ENCODE measurements around the gene KANSL3. TPM values are rescaled to one million over a fixed set of nuclear protein-coding genes. Genes with fewer than 3 reads are reported as not detected.
"Not testable (repeated sequence)": the region's sequence is repeated elsewhere in the genome, so short reads cannot be mapped to it uniquely, and the experiment has no call there.

Gene KANSL3
- total and polyA plus RNA-seq, 3 donors from 2014 or later, result 78.7 to 108 (median 102) TPM

DNA sequence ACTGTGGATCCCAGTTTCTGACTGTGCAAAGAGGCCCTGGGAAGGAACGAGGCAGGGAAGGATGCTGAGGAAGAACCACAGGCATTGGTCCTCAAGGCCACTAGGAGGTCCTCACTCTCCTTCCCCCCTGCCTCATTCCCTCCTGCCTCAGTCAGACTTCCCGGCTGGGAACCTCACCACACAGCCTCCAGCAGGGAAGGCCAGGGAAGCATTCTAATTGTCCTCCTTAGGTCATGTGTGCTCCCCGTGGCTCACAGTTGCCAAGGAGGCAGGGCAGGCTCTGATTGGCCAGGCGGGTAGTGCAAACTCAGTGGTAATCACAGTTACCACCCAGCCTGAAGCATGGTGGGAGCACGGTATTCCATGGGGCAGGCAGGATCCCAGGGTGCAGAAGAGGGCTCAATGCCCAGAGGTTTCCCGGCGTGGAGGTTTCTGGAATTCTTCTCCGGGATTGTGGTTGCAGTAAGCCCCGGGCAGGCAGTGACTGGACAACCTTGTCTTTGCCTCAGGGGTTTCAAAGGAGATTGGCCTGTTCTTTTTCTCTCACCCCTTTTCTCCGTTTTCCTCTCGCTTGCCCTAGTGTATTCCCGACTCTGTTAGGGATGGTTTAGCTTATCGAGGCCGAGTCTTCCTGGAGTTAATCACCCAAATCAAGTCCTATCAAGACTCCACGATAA, 31.6 kb upstream of the KANSL3 start:
- Histone ChIP-seq H3K9me3 (no peaks in the 10 kb centered on the region), H3K4me3 (no peak overlapping the region), H3K36me3 (ENCODE audit: low read depth, missing control alignments) (no peaks in the 10 kb centered on the region), H3K27me3 (no peaks in the 10 kb centered on the region), H3K4me1 (no peaks in the 10 kb centered on the region), H3K27ac (no peak overlapping the region)
- intact Hi-C loops (cut with DNase I; ENCODE audit: low total_unique reads), result no loop called here
- DNase-seq, result no peak
- no peak for TF ChIP-seq POLR2A (IDR thresholded peaks at IDR 0.05)
- WGBS, 2 donors, result 83 to 85% methylated on average over 9 to 15 of the region's 15 CpGs

DNA sequence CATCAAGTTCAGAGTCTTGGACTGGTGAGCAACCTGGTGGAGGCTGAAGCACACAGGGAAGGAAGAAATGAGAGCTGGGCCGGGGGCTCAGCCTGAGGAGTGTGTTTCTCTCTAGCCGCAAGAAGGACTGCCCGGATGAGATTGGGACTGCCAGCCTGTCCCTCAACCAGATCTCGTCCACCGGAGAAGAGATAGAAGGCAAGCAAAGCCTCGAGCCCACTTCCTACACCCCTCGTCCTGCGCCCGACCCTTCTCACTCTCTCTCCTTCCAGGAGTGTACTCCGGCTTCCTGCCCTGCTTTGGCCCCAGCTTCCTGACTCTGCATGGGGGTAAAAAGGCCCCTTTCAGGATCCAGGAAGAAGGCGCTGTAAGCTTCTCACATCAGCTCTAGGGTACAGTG, 30.7 kb upstream of the KANSL3 start:
- 86 to 89% methylated on average over 11 of the region's 11 CpGs for WGBS, 2 donors
- Histone ChIP-seq H3K9me3 (no peaks in the 10 kb centered on the region), H3K27me3 (no peaks in the 10 kb centered on the region), H3K27ac (no peak overlapping the region), H3K4me1 (no peaks in the 10 kb centered on the region), H3K4me3 (no peak overlapping the region), H3K36me3 (ENCODE audit: low read depth, missing control alignments) (no peaks in the 10 kb centered on the region)
- intact Hi-C loops (cut with DNase I; ENCODE audit: low total_unique reads), result no loop called here
- TF ChIP-seq, protein P1, sequence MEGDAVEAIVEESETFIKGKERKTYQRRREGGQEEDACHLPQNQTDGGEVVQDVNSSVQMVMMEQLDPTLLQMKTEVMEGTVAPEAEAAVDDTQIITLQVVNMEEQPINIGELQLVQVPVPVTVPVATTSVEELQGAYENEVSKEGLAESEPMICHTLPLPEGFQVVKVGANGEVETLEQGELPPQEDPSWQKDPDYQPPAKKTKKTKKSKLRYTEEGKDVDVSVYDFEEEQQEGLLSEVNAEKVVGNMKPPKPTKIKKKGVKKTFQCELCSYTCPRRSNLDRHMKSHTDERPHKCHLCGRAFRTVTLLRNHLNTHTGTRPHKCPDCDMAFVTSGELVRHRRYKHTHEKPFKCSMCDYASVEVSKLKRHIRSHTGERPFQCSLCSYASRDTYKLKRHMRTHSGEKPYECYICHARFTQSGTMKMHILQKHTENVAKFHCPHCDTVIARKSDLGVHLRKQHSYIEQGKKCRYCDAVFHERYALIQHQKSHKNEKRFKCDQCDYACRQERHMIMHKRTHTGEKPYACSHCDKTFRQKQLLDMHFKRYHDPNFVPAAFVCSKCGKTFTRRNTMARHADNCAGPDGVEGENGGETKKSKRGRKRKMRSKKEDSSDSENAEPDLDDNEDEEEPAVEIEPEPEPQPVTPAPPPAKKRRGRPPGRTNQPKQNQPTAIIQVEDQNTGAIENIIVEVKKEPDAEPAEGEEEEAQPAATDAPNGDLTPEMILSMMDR (IDR thresholded peaks at IDR 0.05), result no peak
- TF ChIP-seq POLR2A (IDR thresholded peaks at IDR 0.05), result no peak
- DNase-seq, result no peak

DNA sequence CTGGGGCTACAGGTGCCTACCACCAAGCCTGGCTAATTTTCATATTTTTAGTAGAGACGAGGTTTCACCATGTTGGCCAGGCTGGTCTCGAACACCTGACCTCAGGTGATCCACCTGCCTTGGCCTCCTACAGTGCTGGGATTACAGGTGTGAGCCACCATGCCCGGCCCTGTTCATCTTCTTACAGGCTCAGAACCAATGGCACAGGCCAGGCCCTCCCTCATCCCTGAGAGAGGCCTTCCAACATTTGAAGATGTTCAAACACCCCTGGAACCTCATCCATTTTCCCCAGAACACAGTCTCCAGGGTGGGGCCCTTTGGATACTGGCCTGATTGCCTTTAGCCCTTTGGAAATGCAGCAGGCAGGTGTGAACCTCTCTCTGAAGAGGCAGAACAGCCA, 27.6 kb upstream of the KANSL3 start:
- intact Hi-C loops (cut with DNase I; ENCODE audit: low total_unique reads); H3K27ac ChIP-seq; H3K4me1 ChIP-seq; H3K9me3 ChIP-seq; H3K36me3 ChIP-seq (ENCODE audit: low read depth, missing control alignments); H3K4me3 ChIP-seq; DNase-seq; H3K27me3 ChIP-seq: not testable (repeated sequence)
- 91 to 95% methylated on average over 3 of the region's 3 CpGs for WGBS, 2 donors

DNA sequence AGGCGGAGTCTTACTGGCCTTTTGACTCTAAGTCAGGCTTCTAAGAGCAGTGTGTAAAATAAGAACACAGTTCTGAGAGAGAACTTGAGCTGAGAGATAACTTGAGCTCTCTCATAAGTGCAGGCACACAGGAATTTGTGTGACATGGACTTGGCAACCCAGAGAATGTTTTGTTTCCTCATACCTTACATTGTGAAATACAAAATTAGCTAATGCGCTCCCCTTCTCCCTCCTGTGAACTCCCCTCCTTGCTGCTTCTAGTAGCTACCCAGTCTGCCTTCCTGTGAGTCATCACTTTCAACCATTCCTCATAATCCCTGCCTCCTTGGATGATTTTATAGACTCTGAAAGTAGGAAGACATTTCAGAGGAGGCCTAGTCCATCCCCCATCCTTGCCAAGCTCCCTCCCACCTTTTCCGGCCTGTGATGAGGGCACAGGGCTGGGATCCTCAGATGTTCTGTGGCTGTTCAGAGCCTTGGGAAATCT, 27.0 kb upstream of the KANSL3 start:
- Histone ChIP-seq H3K27ac (no peak overlapping the region), H3K4me1 (no peaks in the 10 kb centered on the region), H3K36me3 (ENCODE audit: low read depth, missing control alignments) (no peaks in the 10 kb centered on the region), H3K4me3 (no peak overlapping the region), H3K27me3 (no peaks in the 10 kb centered on the region), H3K9me3 (no peaks in the 10 kb centered on the region)
- WGBS, 2 donors, result 86 to 94% methylated on average over 3 of the region's 3 CpGs
- TF ChIP-seq, protein P1 (IDR thresholded peaks at IDR 0.05), result no peak
- TF ChIP-seq POLR2A (IDR thresholded peaks at IDR 0.05), result no peak
- intact Hi-C loops (cut with DNase I; ENCODE audit: low total_unique reads), result no loop called here
- no peak for DNase-seq

DNA sequence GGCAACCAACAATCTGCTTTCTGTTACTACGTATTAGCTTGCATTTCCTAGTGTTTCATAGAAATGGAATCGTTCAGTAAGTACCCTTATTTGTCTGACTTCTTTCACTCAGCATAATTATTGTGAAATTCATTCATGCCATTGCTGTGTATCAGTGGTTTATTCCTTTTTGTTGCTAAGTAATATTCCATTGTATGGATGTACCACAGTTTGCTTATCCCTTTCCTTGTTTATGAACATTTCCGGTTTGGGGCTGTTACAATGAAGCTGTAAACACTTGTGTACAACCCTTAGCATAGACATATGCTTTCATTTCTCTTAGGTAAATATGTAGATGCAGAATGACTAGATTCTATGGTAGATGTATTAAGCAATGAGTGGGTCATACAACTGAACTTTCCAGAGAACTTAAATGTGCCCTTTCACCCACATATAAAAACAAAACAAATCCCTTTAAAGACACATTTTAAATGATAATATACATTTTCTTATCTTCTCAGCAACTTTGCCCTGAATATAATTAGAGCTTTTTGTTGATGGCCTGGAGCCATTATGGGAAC, 26.3 kb upstream of the KANSL3 start:
- intact Hi-C loops (cut with DNase I; ENCODE audit: low total_unique reads), result no loop called here
- H3K9me3 ChIP-seq, result no peaks in the 10 kb centered on the region
- H3K36me3 ChIP-seq (ENCODE audit: low read depth, missing control alignments), result no peaks in the 10 kb centered on the region
- no peaks in the 10 kb centered on the region for H3K27me3 ChIP-seq
- no peak for DNase-seq
- no peaks in the 10 kb centered on the region for H3K4me1 ChIP-seq
- WGBS, 2 donors, result 89 to 91% methylated on average over 3 of the region's 3 CpGs
- no peak overlapping the region for H3K4me3 ChIP-seq
- TF ChIP-seq, protein P1 (IDR thresholded peaks at IDR 0.05), result no peak
- no peak for TF ChIP-seq POLR2A (IDR thresholded peaks at IDR 0.05)
- H3K27ac ChIP-seq, result no peak overlapping the region

DNA sequence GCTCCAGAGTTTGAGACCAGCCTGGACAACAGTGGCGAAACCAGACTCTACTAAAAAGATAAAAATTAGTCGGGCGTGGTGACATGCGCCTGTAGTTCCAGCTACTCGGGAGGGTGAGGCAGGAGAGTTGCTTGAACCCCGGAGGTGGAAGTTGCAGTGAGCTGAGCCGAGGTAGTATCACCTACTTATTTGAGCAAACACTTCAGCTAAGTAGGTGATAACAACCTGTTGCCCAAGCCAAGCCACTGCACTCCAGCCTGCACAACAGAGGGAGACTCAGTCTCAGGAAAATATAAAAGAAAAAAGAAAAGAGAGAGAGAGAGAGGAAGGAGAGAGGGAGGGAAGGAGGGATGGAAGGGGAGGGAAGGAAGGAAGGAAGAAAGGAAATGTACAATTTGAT, 25.7 kb upstream of the KANSL3 start:
- Histone ChIP-seq H3K4me1 (no peaks in the 10 kb centered on the region), H3K27ac (no peak overlapping the region), H3K9me3 (no peaks in the 10 kb centered on the region), H3K4me3 (no peak overlapping the region), H3K36me3 (ENCODE audit: low read depth, missing control alignments) (no peaks in the 10 kb centered on the region), H3K27me3 (no peaks in the 10 kb centered on the region)
- 88 to 93% methylated on average over 7 of the region's 7 CpGs for WGBS, 2 donors
- no peak for DNase-seq
- TF ChIP-seq, protein P1 (IDR thresholded peaks at IDR 0.05), result no peak
- TF ChIP-seq POLR2A (IDR thresholded peaks at IDR 0.05), result no peak
- intact Hi-C loops (cut with DNase I; ENCODE audit: low total_unique reads), result no loop called here

All from testis (tissue), 3 donors.